Activated CD4-positive, alpha-beta T cell treated with anti-CD3 and anti-CD28 coated beads, Interleukin-2, Interleukin-6, amounts not matched to agents 100 ng/mL and 50 ng/mL, durations not matched to agents 16 hours and 8 hours (primary cell): ENCODE measurements around the gene GPR17.

Source experiments
- DNase-seq: peaks from one replicate; pipeline ENCODE4 v3.0.0-alpha.2; 2020

GPR17 gene

DNA sequence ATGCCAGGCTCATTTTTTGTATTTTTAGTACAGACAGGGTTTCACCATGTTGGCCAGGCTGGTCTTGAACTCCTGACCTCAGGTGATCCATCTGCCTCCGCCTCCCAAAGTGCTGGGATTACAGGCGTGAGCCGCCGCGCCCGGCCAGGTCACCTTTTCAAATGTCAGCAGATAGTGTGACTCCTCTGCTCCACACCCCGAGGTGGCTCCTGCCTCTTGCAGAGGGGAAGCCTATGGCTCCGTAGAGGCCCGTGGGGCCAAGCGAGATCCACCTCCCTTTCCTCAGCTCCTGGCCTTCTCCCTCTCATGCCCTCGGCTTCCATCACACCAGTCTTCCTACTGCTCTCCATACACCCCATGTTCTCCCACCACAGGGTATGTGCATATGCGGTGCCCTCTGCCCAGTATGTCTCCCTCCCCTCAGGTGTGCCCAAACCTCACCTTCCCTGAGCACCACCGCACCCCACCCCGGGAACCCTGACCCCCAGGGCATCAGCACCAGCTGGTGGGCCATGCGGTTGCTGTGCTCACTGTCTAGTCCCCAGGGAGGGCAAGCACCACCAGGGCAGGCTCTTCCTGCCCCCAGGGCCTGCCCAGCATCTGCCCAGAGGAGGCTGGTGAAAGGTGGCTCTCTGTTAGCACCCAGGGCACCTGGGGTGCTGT lies 10.7 kb downstream of the GPR17 start:
- no peak for DNase-seq

DNA sequence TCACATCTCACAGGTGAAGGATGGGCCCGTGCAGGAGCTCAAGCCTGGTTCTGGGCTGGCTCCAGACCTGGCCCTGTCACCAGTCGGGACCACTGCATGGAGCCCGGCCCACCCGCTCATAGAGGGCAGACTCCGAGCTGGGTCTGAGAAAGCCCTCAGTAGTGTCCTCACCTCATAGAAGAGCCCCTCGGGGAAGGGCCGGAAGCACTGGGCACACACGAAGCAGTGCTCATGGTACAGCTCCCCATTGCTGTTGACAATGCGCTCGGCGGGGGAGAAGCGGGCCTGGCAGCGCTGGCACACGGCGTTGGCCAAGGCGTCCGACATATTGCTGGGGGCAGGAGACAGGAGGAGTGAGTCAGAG lies 11.3 kb downstream of the GPR17 start:
- no peak for DNase-seq

DNA sequence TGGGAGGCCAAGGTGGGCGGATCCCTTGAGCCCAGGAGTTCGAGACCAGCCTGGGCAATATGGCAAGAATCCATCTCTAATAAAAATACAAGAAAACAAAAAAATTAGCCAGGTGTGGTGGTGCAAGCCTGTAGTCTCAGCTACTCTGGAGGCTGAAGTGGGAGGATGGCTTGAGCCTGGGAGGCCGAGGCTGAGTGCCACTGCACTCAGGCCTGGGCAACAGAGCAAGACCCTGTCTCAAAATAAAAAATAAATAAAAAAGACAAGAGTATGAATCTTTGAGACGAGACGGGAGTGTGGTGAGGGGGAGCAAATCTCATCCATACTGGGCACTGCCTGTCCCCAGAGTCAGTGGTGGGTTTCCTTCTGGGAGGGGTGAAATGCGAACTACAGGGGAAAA lies 12.2 kb downstream of the GPR17 start:
- no peak for DNase-seq

DNA sequence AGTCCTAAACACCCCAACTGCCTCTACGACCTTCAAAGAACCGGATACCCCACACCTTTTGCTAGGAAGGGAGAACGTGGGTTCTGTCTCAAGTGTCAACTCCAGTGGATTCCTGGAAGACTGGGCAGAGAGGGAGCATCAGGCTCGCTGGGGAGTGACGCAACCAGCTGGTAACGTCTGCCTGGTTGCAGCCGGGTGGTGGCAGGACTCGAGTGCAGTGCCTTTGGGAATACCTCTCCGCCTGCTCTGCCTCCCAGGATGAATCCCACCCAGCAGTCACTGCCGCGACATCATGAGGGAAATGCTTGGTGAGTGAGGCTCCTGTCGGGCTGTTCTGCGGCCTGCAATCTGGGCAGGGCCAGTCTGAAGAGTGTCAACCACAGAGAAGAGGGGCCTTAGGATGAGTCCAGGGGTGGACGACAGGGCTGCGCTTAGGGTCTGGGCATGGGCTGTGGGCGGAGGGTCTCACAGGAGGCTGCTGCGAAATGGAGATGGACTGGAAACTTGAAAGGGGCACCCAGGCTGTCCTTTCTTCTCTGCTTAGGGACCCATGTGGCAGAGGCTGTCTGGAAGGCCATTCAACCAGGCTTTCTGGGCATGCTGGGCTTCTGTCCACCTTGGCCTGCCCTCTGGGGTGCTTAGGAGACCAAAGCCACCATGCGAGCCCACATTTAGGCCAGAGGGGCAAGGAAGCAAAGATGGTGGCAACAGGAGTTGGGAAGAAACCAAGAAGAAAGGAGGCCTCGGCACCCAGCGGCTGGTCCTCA lies 12.9 kb downstream of the GPR17 start:
- no peak for DNase-seq

DNA sequence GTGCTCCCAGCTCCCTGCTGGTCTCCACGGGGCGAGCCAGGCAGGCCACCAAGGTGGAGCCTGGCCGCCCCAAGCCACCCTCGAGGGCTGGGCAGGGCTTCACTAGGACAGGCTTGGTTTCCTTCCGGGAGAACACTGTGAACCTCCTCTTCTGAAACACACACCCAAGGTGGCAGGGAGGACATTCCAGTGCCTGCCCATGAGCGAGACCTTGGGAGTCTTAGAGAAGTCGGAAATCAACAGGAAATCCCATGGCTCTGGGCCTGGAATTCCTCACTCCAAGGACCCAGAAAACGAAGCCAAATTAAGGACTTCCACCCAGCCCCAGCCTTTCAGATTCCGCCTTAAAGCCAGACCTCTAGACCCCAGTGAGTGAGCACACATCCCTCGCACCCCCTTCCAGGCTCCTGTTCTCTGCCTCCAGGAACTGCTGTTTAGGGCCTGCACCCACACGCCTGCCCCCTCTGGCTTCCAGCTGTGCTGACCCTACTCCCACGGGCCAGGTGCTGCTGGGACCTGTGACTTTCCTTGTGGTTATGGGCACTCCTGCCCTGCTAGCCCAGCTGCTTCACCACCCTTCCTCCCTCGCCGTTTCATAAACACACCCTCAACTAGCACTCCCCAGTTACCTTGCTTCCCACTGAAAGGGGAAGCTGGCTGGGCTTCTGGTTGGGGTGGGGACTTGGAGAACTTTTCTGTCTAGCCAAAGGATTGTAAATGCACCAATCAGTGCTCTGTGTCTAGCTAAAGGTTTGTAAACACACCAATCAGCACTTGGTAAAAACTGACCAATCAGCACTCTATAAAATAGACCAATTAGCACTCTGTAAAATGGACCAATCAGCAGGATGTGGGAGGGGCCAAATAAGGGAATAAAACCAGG lies 13.7 kb downstream of the GPR17 start:
- no peak for DNase-seq

DNA sequence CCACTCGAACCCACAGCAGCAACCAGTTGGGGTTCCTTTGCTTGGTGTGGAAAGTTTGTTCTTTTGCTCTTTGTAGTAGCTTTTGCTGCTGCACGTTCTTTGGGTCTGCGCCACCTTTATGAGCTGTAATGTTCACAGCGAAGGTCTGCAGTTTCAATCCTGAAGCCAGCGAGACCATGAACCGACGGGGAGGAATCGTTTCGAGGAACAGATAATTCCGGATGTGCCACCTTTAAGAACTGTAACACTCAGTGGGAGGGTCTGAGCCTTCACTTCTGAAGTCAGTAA lies 14.3 kb downstream of the GPR17 start:
- no peak for DNase-seq

DNA sequence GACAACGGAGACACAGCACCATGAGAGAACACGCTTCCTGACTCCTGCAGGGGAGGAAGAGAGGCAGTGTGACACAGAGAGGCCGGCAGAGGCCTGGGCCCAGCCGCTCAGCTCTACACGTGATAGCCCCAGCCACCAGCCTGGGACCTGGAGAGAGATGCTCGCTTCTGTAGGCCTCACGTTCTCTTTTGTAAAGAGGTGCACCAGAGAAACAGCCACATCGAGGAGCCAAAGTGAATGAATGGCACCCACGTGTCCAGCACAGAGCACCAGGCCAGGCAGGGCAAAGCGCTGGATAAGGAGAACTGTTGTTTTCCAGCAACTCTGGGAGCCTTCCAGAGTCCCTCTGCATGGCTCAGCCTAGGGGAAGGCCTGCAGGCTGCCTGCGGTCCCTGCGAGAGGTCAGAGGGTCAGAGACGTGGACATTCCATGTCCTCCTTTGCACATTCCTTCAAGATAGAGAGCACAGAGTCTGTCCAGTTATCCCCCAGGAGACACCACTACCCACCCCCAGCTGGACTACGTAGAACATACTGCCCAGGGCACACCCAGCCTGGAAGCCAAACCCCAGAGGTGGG lies 15.2 kb downstream of the GPR17 start:
- DNase-seq, result no peak

DNA sequence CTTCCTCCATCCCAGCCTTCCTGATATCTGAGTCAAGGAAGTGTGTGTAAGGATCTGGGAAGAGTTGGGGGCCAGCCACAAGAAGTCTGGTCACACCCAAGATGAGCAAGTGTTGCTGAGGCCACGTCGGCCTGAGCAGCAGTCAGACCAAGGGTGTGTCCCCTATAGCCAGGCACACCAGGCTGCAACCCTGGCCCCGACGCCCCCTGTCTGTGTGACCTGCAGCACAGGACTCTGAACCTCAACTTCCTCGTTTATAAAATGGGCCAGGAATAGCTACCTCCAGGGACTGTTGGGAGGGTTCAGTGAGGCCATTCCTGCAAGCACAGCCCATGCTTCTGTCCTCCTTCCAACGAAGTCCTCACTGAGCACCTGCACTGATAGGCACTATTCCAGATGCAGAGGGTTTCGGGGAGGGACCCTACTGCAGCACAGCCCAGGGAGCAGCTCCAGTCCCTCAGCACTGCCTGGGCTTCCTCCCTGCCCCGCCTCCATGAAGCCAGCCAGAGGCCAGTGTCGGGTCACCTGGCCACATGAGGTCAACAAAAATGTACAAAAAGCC lies 16.1 kb downstream of the GPR17 start:
- no peak for DNase-seq

DNA sequence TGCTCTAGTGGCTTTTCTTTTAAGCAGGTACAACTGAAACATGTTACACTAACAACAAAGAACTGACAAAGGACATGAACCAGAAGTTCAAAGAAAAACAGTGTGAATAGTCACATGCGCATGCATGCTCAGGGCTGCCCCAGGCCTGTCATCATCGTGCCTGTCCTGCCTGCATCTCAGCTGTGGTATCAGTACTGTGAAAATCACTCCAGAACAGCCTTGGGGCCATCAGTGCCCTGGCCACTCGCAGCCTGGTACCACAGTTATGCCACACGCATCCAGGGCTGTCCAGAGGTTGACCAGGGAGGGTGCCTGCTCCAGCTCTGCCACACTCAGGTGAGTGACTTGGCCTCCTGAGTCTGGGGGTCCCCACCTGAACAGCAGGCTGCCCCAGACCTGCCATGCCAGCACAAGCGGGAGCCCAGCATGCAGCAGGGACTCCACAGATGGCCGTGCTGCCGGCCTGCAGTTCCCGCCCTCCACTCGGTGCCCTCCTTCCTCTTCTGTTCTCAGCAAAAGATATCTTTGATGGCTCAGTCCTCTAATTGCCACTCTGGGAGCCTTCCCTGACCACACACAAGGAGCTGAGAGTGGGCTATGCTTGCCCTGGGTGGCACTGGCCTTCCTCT lies 17.1 kb downstream of the GPR17 start:
- DNase-seq, result no peak

DNA sequence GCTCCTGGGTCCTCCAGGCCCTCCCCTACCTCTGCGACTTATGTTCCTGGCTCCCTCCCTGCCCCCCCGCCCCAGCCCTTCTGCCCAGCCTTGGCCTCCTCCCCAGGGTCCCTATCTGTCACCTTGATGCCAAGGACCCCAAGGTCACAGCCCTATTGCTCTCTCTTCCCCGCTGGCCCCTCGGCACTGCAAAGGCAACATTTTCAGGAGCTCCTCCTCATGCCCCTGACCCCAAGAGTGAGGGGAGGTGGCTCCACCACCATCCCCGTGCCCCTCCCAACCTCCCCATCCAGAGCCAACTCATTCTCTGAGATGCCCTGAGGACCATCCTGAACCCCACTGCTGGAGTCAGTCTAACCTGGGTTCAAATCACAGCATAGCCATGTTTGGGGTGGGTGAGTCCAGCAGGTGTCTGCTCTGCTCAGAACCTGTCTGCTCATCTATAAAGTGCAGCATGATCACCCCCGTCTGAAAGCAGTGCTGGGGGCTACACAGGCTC lies 17.7 kb downstream of the GPR17 start:
- DNase-seq, result no peak

DNA sequence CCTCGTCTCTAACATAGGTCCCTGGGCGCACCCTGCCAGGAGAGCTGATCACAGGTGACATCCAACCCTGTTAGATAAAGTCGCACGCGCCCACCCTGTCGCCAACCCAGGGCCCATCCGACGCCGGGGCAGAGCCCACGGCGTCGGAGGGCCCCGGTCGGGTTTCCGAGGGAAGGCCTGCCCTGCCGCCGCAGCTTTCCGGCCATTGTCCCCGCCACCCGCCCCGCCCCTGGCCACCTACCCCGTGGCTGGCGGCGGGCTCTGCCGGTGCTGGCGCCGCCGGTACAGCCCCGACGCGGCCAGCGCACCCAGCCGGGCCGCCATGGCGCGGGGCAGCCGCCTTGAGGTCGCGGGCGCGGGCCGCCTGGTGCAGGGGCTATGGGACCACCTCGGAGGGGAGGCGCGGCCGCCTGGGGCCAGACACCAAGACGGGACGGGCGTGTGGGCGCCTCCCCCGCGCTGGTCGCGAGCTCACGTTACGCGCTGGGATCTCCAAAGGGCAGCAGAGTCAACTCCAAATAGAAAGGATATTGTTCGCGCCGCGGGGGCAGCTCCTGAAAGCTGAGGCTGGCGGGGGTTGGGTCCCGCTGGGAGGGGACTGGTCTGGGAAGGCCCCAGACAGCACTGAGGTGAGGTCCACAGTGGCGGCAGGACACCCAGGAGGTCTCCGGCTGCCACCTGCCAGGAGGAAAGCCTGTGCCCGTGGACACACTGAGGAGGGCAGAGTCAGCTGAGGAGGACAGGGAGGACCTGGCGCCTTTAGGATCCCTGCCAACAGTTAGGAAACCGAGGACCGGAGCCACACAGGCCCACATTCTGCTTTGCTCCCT lies 18.3 kb downstream of the GPR17 start:
- DNase-seq, result no peak

DNA sequence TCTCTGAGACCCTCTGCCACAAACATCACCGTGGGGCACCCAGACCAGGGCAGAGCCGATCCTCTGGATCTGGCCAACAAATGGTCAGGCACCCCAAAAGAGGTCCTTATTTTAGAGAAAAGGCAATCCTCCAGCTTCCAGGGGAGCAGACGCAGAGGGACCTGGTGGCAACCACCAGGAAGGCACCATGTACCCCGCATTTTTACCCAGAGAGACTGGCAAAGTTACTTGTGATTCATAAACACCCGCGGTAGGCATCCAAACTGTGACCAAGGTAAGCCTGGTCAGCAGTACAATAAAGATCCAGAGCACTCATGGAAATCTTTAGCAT lies 18.9 kb downstream of the GPR17 start:
- no peak for DNase-seq

DNA sequence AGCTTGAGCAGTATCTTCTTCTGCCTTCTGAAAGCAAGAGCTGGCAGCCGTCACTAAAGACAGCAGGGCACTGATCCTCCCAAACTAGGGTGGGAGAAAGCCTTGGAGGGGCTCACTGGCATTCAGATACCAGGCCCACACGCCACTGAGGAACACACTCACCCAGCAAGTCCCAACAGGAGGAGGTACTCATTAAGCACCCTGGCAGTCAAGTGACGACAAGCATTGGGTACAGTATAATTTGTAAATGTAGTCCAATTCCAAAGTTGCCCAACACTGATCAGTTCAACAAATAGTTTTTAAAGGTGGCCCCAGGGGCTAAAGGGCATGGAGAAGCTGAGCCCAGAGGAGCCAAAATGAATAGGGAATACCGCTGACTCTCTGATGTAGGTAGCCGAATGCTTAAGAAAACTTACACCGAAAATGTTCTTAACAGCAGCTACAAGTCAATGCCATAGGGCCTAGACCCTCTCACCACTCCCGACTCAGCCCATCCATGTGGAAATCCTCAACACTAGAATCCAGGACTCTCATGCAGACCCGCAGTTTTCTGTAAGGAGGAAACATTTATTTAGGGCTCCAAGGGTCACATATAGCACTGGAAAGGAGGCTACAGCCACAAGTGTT lies 19.4 kb downstream of the GPR17 start:
- no peak for DNase-seq

DNA sequence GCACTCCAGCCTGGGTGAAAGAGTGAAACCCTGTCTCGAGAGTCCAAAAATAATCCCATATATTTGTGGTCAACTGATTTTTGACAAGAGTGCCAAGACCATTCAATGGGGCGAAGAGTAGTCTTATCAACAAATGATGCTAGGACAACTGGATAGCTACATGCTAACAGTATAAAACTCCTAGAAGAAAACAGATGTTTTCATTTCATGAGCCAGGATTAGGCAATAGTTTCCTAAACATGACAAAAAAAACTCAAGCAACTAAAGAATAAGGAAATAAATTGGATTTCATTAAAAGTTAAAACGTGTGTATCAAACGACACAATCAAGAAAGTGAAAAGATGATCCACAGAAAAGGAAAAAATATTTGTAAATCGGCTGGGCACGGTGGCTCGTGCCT lies 23.1 kb downstream of the GPR17 start:
- no peak for DNase-seq

DNA sequence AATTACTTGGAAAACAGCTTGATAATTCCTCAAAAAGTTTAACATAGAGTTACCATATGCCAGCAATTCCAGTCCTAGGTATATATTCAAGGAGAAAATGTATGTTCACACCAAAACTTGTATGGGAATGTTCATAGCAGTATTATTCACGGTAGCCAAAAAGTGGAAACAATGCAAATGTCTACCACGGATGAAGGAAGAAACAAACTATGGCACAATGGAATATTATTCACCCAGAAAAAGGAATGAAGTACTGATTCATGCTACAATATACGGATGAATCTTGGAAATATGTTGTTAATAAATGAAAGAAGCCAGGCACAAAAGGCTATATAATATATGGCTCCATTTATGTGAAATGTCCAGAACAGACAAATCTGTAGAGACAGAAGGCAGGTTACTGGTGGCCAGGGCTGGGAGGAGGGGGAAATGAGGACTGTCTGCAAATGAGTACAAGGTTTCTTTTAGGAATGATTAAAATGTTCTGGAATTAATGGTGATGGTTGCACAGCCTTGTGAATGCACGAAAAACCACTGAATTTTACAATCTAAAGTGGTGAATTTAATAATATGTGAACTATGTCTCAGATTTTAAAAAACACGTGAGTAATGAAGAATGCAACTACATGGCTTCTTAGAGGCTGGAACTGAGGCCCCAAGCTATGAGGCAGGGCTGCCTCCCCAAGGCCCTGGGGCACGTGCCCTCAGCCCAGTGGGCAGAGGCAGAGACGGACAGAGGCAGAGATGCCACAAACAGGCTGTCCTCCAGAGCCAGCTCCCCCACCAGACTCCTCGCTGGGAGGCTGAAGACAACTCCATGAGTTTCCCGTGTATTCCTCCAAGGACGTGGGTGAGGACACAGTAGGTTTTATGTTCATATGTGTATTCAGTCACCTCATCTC lies 24.4 kb downstream of the GPR17 start:
- DNase-seq, result no peak

DNA sequence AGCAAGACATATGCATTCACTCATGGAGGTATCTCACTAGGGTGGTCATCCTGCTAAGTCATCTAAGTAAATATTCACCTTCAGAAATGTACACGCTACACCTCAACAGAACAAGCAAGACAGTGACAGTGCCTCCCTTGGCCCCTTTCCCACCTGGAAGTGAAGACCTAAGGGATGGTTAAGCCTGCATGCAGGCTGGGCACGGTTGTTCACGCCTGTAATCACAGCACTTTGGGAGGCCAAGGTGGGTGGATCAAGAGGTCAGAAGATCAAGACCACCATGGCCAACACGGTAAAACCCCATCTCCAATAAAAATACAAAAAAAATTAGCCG lies 25.0 kb downstream of the GPR17 start:
- no peak for DNase-seq

DNA sequence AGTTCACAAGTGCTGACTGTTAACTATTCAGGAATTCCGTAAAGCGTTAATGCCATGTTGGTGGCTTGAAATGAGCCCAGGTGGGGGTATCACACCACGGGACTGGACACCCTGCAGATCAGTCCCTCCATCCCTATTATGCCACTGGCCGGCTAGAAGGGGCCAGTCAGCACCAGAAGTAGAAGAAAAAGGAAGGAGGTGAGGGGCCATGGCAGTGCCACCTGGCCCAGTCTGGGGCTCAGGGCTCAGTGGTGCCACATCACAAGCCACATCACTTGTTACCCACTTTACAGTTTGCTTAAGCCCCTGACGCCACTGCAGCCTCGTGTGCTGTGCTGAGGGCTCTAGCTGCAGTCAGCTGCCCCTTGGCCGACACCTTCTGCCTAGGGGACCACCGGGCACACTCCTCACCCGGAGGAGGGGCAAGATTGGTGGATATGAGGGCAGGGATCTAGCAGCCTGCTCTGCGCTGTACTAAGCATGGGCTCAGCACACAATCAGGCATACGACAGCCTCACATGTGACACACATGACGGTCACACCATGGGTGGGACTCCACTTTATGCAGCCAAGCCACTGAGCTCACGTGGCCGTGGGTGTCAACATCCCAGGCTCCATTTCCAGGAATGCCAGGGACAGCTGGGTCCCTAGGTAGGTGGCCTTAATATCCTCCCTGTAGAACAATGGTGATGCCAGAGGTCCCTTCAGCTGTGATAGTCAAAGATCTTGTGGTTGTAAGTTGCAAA lies 25.8 kb downstream of the GPR17 start:
- no peak for DNase-seq

DNA sequence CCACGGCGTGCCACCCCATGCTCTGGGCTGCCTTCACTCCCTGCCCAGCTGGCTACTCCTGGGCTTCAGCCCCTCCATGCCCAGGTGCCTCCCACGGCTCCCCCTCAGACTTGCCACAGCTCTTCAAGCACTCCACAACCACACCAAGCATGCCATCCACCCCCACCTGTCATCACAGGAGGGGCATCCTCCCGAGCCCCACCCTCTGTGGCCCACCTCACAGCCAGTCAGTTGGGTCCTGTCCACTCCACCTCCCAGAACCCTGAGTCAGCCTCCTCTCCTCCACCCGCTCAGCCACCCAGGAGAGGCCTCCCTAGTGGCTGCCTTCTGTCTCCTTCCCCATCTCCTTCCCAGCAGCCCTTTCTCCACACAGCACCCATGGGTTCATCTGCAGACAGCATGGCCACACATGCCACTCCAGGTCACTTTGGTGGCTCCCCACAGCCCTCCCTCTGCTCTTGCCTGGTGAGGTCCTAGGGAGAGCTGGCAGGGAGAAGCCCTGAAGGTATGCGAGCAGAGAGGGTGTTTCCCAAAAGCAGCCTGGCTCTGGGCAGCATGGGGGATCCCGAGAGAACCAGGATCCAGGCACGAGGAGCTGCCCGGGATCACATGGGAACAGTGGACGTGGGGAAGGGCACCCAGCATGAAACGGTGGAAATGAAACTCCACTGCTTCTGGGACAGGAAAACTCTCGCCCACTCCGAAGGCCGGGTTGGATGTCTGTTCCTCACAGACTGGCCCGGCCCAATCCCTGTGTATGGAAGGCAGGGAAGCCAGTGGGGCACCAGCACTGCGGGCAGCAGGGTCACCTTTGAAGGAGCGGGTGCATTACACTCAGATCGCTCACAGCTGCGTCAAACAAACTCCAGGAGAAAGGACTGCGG lies 26.6 kb downstream of the GPR17 start:
- DNase-seq, result no peak
